SU-DHL-6 (cell line): Measurements from ENCODE around the gene S100A1.

Experiments used
- H2AFZ ChIP-seq: fragments of 200-600 bp; sonication (generic); 2 replicates; pipeline ENCODE4 v1.6.1; 2014; ENCODE audit warnings: low read depth, mild to moderate bottlenecking, moderate library complexity, mixed read lengths, antibody characterized with exemption, low read length; ENCODE audit not compliant: severe bottlenecking
- H3F3A ChIP-seq: fragments of 200-600 bp; shearing (Covaris generic); 2 replicates; pipeline ENCODE4 v1.6.0; 2016; ENCODE audit warnings: antibody characterized with exemption, mild to moderate bottlenecking; ENCODE audit not compliant: insufficient read depth
- H3K27ac ChIP-seq: fragments of 200-600 bp; sonication (generic); 2 replicates; pipeline ENCODE4 v1.5.1; 2016; ENCODE audit warnings: low read depth, mild to moderate bottlenecking, low read length, moderate library complexity, mixed read lengths
- H3K27me3 ChIP-seq: fragments of 200-600 bp; sonication (generic), shearing (Covaris generic); 2 replicates; pipeline ENCODE4 v1.6.0; 2014; ENCODE audit warnings: mild to moderate bottlenecking, low read length
- H3K36me3 ChIP-seq: fragments of 200-600 bp; sonication (generic); 2 replicates; pipeline ENCODE4 v1.6.1; 2014; ENCODE audit warnings: mild to moderate bottlenecking, low read length, mixed read lengths
- H3K4me2 ChIP-seq: fragments of 300-600, 200-600 bp; shearing (Covaris generic), sonication (generic); 2 replicates; pipeline ENCODE4 v1.6.0; 2014; ENCODE audit warnings: low read length, low read depth, mild to moderate bottlenecking; ENCODE audit not compliant: poor library complexity, severe bottlenecking
- H3K4me3 ChIP-seq: fragments of 200-600 bp; sonication (generic); 2 replicates; pipeline ENCODE4 v1.5.1; 2014; ENCODE audit warnings: antibody characterized with exemption, low read length, mild to moderate bottlenecking, mixed read lengths; ENCODE audit not compliant: insufficient read depth, poor library complexity, severe bottlenecking
- H3K79me2 ChIP-seq: fragments of 200-600 bp; sonication (generic); 2 replicates; pipeline ENCODE4 v1.6.1; 2014; ENCODE audit warnings: mild to moderate bottlenecking, low read length, moderate library complexity; ENCODE audit not compliant: insufficient read depth
- H3K9ac ChIP-seq: fragments of 200-600 bp; sonication (generic); 2 replicates; pipeline ENCODE4 v1.7.0; 2014; ENCODE audit warnings: mild to moderate bottlenecking, low read length
- H3K9me2 ChIP-seq: fragments of 200-600 bp; sonication (generic); replicated peaks from 2 replicates; pipeline ENCODE4 v1.6.1; 2014; ENCODE audit warnings: low read length; ENCODE audit not compliant: insufficient read depth
- H3K9me3 ChIP-seq: fragments of 200-600 bp; sonication (generic); 2 replicates; pipeline ENCODE4 v1.6.1; 2014; ENCODE audit warnings: low read length, mixed read lengths; ENCODE audit not compliant: insufficient read depth
- H4K20me1 ChIP-seq: fragments of 200-600 bp; sonication (generic); 2 replicates; pipeline ENCODE4 v1.6.1; 2014; ENCODE audit warnings: low read depth, mild to moderate bottlenecking, antibody characterized with exemption, low read length, moderate library complexity, mixed read lengths
- EZH2phosphoT487 ChIP-seq: fragments of 200-600 bp; sonication (generic), shearing (Covaris generic); conservative IDR thresholded peaks from 2 replicates; pipeline ENCODE4 v1.6.1; 2018; ENCODE audit warnings: mild to moderate bottlenecking, antibody characterized with exemption, low read length, moderate library complexity, mixed read lengths
- TF ChIP-seq, protein P1 (sequence below): fragments of 200-600 bp; sonication (generic); IDR thresholded peaks from one replicate; pipeline ENCODE4 v1.5.1; 2017; ENCODE audit warnings: antibody characterized with exemption, mild to moderate bottlenecking, low read length, moderate library complexity; ENCODE audit not compliant: insufficient read depth, poor library complexity, severe bottlenecking

Gene S100A1

GRCh38 chr1:153629343-153629665 lies 1.1 kb downstream of the S100A1 start:
- Histone ChIP-seq H3K9ac (no peak overlapping the region), H3K36me3 (no peaks in the 10 kb centered on the region), H3K79me2 (peaks cover 3% of the 10 kb centered on the region), H3K27ac (no peak overlapping the region), H2AFZ (no peak overlapping the region), H3K27me3 (no peaks in the 10 kb centered on the region), H3K9me3 (no peaks in the 10 kb centered on the region), H3F3A (peaks cover under 1% of the 10 kb centered on the region; the same call in 1 of the 2 replicates), H3K4me2 (no peak overlapping the region), H4K20me1 (no peaks in the 10 kb centered on the region), H3K9me2 (no peaks in the 10 kb centered on the region), H3K4me3 (no peak overlapping the region)
- TF ChIP-seq EZH2phosphoT487 = no peak
- TF ChIP-seq, protein P1, sequence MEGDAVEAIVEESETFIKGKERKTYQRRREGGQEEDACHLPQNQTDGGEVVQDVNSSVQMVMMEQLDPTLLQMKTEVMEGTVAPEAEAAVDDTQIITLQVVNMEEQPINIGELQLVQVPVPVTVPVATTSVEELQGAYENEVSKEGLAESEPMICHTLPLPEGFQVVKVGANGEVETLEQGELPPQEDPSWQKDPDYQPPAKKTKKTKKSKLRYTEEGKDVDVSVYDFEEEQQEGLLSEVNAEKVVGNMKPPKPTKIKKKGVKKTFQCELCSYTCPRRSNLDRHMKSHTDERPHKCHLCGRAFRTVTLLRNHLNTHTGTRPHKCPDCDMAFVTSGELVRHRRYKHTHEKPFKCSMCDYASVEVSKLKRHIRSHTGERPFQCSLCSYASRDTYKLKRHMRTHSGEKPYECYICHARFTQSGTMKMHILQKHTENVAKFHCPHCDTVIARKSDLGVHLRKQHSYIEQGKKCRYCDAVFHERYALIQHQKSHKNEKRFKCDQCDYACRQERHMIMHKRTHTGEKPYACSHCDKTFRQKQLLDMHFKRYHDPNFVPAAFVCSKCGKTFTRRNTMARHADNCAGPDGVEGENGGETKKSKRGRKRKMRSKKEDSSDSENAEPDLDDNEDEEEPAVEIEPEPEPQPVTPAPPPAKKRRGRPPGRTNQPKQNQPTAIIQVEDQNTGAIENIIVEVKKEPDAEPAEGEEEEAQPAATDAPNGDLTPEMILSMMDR = no peak

DNA sequence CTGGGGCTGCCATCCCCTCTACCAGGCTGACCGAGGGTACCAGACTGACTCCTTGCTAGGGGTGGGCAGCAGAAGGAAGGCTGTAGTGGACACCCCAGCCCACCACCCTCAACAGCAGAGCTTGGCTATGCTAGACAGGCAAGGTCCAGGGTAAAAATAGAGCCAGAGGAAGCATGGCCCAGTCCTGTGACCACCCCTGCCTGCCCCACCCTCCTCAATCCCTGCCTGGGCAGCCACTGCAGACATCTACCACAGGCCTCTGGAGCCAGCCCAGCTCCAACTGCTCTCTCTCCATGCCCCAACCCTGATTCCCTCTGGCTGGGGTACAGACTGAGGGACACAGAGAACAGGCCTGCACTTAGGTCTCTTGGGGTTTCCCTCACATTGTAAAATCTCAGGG lies 1.7 kb downstream of the S100A1 start:
- H3K36me3 ChIP-seq = no peaks in the 10 kb centered on the region
- H3K9ac ChIP-seq = no peak overlapping the region
- no peak overlapping the region for H2AFZ ChIP-seq
- H3F3A ChIP-seq = peaks cover 3% of the 10 kb centered on the region; the same call in 1 of the 2 replicates
- no peaks in the 10 kb centered on the region for H3K9me3 ChIP-seq
- H3K27me3 ChIP-seq = no peaks in the 10 kb centered on the region
- H4K20me1 ChIP-seq = no peaks in the 10 kb centered on the region
- H3K79me2 ChIP-seq = peaks cover 9% of the 10 kb centered on the region
- H3K9me2 ChIP-seq = no peaks in the 10 kb centered on the region
- no peak overlapping the region for H3K4me3 ChIP-seq
- no peak overlapping the region for H3K4me2 ChIP-seq
- H3K27ac ChIP-seq = no peak overlapping the region
- TF ChIP-seq EZH2phosphoT487 = no peak
- TF ChIP-seq, protein P1 = no peak

DNA sequence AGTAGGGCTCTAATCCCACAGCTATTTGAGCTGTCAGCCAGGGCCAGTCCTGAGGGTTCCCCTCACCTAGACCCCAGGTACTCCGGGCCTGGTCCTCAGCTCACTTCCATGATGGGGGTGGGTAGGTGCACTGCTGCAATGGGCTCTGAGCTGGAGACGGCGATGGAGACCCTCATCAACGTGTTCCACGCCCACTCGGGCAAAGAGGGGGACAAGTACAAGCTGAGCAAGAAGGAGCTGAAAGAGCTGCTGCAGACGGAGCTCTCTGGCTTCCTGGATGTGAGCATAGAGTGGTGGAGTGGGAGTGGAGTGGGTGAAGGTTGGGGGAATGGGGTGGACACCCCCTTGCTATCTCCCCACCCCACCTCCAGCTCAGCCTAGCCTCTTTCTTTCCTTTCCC lies 2.1 kb downstream of the S100A1 start:
- no peak overlapping the region for H2AFZ ChIP-seq
- no peak overlapping the region for H3K4me2 ChIP-seq

More for the DNA sequence above, 2.1 kb downstream of the S100A1 start:
- Histone ChIP-seq H3K9me3 (no peaks in the 10 kb centered on the region), H3K9me2 (no peaks in the 10 kb centered on the region), H3K36me3 (no peaks in the 10 kb centered on the region), H3F3A (peaks cover 3% of the 10 kb centered on the region; the same call in 1 of the 2 replicates), H3K27ac (no peak overlapping the region), H3K9ac (no peak overlapping the region), H3K27me3 (no peaks in the 10 kb centered on the region), H4K20me1 (no peaks in the 10 kb centered on the region), H3K4me3 (no peak overlapping the region), H3K79me2 (peaks cover 13% of the 10 kb centered on the region)
- TF ChIP-seq, protein P1 = no peak
- no peak for TF ChIP-seq EZH2phosphoT487
